NB4 (cell line): ENCODE data around the gene ENPP6.

Experiments used
- DNase-seq: peaks from one replicate; pipeline ENCODE4 v3.0.0; 2010; ENCODE audit warnings: low read depth
- H3K4me3 ChIP-seq: one replicate; pipeline ENCODE4 v1.5.1; 2011; ENCODE audit warnings: mild to moderate bottlenecking, low read depth, low read length, moderate library complexity
- CTCF ChIP-seq: IDR thresholded peaks from one replicate; pipeline ENCODE4 v1.5.1; 2012; ENCODE audit warnings: low read depth, low read length
- MAX ChIP-seq: IDR thresholded peaks from 2 replicates; pipeline ENCODE4 v1.6.1; 2011; ENCODE audit warnings: low read depth, low read length
- MYC ChIP-seq: IDR thresholded peaks from 2 replicates; pipeline ENCODE4 v1.6.1; 2011; ENCODE audit warnings: low read depth, low read length
- POLR2A ChIP-seq: IDR thresholded peaks from 2 replicates; pipeline ENCODE4 v1.6.1; 2011; ENCODE audit warnings: mild to moderate bottlenecking; ENCODE audit not compliant: insufficient read length; ENCODE audit errors: extremely low read depth

The ENPP6 gene

GRCh38 chr4:184102927-184103326 lies 114.7 kb downstream of the ENPP6 start:
- no peak for DNase-seq
- no peak overlapping the region for H3K4me3 ChIP-seq
- TF ChIP-seq MYC: no peak
- no peak for TF ChIP-seq CTCF
- TF ChIP-seq MAX: no peak
- TF ChIP-seq POLR2A: no peak

- TF ChIP-seq MYC: no peak
- TF ChIP-seq MAX: no peak
- H3K4me3 ChIP-seq: no peak overlapping the region
- DNase-seq: no peak
Observed at GRCh38 chr4:184102488-184102887, 115.2 kb downstream of the ENPP6 start.

GRCh38 chr4:184101711-184102110 lies 116.0 kb downstream of the ENPP6 start:
- TF ChIP-seq MAX (no peak), MYC (no peak), POLR2A (no peak), CTCF (no peak)
- DNase-seq: no peak
- no peak overlapping the region for H3K4me3 ChIP-seq

- no peak overlapping the region for H3K4me3 ChIP-seq
- TF ChIP-seq POLR2A: no peak
- no peak for TF ChIP-seq MYC
- peak; percentile 86 for TF ChIP-seq CTCF
- no peak for TF ChIP-seq MAX
- DNase-seq: peak; percentile 49
Observed at GRCh38 chr4:184100297-184100885, 117.3 kb downstream of the ENPP6 start.

GRCh38 chr4:184099535-184099966 lies 118.1 kb downstream of the ENPP6 start:
- H3K4me3 ChIP-seq: no peak overlapping the region
- TF ChIP-seq MAX (no peak), CTCF (no peak), MYC (no peak)
- DNase-seq: no peak

GRCh38 chr4:184099000-184099399 lies 118.7 kb downstream of the ENPP6 start:
- DNase-seq: no peak
- no peak overlapping the region for H3K4me3 ChIP-seq
- TF ChIP-seq POLR2A (no peak), CTCF (no peak), MYC (no peak), MAX (no peak)
